Mesenteric fat pad (tissue), 1 donor: ENCODE measurements around the gene C1orf141. TPM values are rescaled to one million over a fixed set of nuclear protein-coding genes. Genes with fewer than 3 reads are reported as not detected.

ENCODE experiments used
- total RNA-seq: library from RNA; stranded (reverse); fragmentation: NEBNext Ultra II Directional; extraction: Animal tissue kit (Norgen Biotek cat#: 25700); gene quantifications from one replicate; pipeline ENCODE4 v1.2.1, GENCODE V29; 2021
- donor health status: DM: yes; HTN: yes; CAD: no.

The C1orf141 gene
- total RNA-seq, 1 donor from 2014 or later = not detected

Other genes starting within 250 kb of the C1orf141 start
- 7.0 TPM for gene DNAI4, start 210.1 kb downstream of the C1orf141 start, total RNA-seq
- gene MIER1, start 210.0 kb downstream of the C1orf141 start, total RNA-seq = 33.3 TPM
- gene SLC35D1, start 80.8 kb downstream of the C1orf141 start, total RNA-seq = 7.4 TPM
- gene IL23R, start 31.5 kb upstream of the C1orf141 start, total RNA-seq = not detected
- gene IL12RB2, start 172.9 kb upstream of the C1orf141 start, total RNA-seq = 3.4 TPM